Upper lobe of right lung (tissue), 1 donor: ENCODE measurements around the gene SAP30BP. TPM values are rescaled to one million over a fixed set of nuclear protein-coding genes. Genes with fewer than 3 reads are reported as not detected.
A peak's percentile ranks its signal among the peaks of the same experiment; 100 is the strongest.

Source experiments
- ATAC-seq: fragments of 200-7000 bp; cut with Tn5 transposase; one replicate; pipeline ENCODE4 v1.9.1; 2020; ENCODE audit warnings: mild to moderate bottlenecking, moderate library complexity
- DNase-seq: peaks from one replicate; pipeline ENCODE4 v3.0.0-alpha.2; 2020
- H3K27ac ChIP-seq: fragments of 200-600 bp; one replicate; pipeline ENCODE4 v1.8.0; 2022
- H3K27me3 ChIP-seq: fragments of 200-600 bp; one replicate; pipeline ENCODE4 v1.8.0; 2022; ENCODE audit warnings: mild to moderate bottlenecking
- H3K36me3 ChIP-seq: fragments of 200-600 bp; one replicate; pipeline ENCODE4 v1.8.0; 2022
- H3K4me1 ChIP-seq: fragments of 200-600 bp; one replicate; pipeline ENCODE4 v1.8.0; 2022
- H3K4me3 ChIP-seq: fragments of 200-600 bp; one replicate; pipeline ENCODE4 v1.8.0; 2022; ENCODE audit warnings: mild to moderate bottlenecking
- H3K9me3 ChIP-seq: fragments of 200-600 bp; one replicate; pipeline ENCODE4 v1.8.0; 2022
- intact Hi-C: fragments of 100-400 bp; cut with DNase I; formaldehyde crosslinking; loops from one replicate; pipeline ENCODE4 v1.11.0; 2022
- total RNA-seq: library from RNA; stranded (reverse); fragmentation: NEBNext Ultra II Directional; extraction: Animal tissue kit (Norgen Biotek cat#: 25700); gene quantifications from one replicate; pipeline ENCODE4 v1.2.1, GENCODE V29; 2021
- TF ChIP-seq, protein P1 (sequence below): fragments of 200-600 bp; IDR thresholded peaks from one replicate; pipeline ENCODE4 v1.8.0; 2022; ENCODE audit warnings: antibody characterized with exemption
- donor health status: DM: no; HTN: yes; CAD: no; lungs with severe emphysema.

The SAP30BP gene
- total RNA-seq, 1 donor from 2014 or later, result 71.4 TPM

DNA sequence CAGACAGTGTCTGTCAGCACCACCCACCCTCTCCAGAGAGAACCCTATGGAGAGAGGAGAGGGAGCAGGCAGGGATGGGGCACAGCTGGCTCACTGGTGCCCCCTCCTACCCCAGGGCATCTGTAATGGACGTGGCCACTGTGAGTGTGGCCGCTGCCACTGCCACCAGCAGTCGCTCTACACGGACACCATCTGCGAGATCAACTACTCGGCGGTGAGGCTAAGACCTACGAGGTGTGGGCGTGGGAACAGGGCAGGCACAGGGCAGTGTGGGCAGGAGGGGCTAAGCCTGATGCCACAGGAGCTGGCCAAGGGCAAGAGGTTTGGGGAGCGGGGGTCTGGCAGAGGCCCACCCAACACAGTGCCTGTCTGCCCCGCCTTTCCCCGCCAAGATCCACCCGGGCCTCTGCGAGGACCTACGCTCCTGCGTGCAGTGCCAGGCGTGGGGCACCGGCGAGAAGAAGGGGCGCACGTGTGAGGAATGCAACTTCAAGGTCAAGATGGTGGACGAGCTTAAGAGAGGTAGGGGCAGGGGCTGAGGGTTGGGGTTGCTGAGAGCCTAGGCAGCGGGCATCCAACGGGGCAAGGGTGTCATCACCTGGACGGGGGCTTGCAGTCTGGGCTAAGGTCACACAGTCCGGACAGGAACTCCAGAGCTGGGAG lies 69.2 kb downstream of the SAP30BP start:
- DNase-seq (no peak), ATAC-seq (no peak)
- Histone ChIP-seq H3K36me3 (no peaks in the 10 kb centered on the region), H3K27ac (no peak overlapping the region), H3K4me3 (no peak overlapping the region), H3K9me3 (no peaks in the 10 kb centered on the region), H3K4me1 (no peaks in the 10 kb centered on the region), H3K27me3 (no peaks in the 10 kb centered on the region)
- TF ChIP-seq, protein P1, sequence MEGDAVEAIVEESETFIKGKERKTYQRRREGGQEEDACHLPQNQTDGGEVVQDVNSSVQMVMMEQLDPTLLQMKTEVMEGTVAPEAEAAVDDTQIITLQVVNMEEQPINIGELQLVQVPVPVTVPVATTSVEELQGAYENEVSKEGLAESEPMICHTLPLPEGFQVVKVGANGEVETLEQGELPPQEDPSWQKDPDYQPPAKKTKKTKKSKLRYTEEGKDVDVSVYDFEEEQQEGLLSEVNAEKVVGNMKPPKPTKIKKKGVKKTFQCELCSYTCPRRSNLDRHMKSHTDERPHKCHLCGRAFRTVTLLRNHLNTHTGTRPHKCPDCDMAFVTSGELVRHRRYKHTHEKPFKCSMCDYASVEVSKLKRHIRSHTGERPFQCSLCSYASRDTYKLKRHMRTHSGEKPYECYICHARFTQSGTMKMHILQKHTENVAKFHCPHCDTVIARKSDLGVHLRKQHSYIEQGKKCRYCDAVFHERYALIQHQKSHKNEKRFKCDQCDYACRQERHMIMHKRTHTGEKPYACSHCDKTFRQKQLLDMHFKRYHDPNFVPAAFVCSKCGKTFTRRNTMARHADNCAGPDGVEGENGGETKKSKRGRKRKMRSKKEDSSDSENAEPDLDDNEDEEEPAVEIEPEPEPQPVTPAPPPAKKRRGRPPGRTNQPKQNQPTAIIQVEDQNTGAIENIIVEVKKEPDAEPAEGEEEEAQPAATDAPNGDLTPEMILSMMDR, result no peak
- intact Hi-C loops, result no loop called here

DNA sequence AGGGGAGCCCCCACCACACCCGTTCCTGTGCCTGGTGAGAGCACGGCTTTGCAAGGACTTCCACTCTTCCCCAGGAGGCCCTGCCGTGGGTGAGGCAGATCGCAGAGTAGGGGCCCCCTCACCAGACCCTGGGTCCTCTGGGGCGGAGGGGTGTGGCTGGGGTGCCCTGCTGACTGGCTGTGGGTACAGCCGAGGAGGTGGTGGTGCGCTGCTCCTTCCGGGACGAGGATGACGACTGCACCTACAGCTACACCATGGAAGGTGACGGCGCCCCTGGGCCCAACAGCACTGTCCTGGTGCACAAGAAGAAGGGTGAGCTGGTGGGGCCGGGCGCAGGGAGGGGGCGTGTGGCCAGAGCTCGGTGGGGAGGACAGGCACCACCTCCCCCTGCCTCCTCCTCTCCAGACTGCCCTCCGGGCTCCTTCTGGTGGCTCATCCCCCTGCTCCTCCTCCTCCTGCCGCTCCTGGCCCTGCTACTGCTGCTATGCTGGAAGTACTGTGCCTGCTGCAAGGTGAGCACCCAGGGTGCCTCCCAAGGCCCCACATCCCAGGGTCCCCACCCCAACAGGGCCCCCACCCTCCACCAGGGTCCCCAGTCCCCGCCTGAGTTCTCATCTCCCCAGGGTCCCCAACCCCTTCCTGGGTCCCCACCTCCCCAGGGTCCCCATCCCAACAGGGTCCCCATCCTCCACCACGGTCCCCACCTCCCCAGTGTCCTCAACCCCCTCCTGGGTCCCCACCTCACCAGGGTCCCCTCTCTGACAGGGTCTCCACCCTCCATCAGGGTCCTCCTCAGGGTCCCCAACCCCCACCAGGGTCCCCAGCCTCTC lies 70.2 kb downstream of the SAP30BP start:
- intact Hi-C loops, result no loop called here
- Histone ChIP-seq H3K4me1 (no peaks in the 10 kb centered on the region), H3K27me3 (no peaks in the 10 kb centered on the region), H3K9me3 (no peaks in the 10 kb centered on the region), H3K4me3 (no peak overlapping the region), H3K27ac (no peak overlapping the region), H3K36me3 (no peaks in the 10 kb centered on the region)
- DNase-seq (no peak), ATAC-seq (no peak)
- TF ChIP-seq, protein P1, result no peak

DNA sequence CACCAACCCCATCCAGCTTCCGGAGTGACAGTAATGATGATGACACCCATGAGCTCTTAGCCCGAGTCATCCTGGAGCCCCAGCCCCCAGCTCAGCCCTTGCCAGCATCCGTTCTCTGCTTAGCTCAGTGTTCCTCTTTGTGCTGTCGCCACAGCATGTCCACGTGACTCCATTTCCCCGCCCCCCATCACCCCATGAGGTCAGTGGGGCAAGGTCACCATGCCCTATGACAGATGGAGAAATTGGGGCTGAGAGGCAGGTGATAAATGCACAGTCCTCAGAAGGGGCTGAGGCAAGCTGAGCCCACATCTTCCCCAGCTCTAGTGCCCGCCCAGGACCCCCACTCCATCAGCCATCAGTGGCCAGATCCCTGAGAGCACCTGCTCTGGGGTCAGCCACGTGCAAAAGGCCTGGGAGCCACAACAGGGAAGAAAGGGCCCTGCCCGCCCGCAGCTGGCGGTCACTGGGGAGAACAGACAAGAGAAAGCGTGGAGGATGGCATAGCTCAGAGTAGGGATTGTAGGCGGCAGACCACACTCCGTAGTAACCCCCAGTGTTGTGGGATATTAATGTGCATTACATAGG lies 71.2 kb downstream of the SAP30BP start:
- Histone ChIP-seq H3K36me3 (no peaks in the 10 kb centered on the region), H3K27me3 (no peaks in the 10 kb centered on the region), H3K4me3 (no peak overlapping the region), H3K9me3 (no peaks in the 10 kb centered on the region), H3K4me1 (no peaks in the 10 kb centered on the region), H3K27ac (no peak overlapping the region)
- DNase-seq (no peak), ATAC-seq (peak; percentile 76)
- TF ChIP-seq, protein P1, result no peak
- intact Hi-C loops, result no loop called here

DNA sequence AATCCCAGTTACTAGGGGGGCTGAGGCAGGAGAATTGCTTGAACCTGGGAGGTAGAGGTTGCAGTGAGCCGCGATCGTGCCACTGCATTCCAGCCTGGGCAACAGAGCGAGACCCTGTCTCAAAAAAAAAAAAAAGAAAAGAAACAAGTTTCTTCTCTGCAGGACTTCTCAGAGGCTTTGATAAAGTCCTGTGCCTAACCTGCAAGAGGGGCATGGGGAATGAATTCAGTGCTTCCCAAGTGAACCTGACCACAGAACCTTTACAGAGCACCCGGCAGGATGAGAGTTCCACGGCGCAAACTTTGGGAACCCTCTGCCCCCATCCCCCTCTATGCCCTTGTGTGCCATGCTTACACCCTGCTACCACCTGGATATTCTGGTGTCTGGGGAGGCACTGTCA lies 72.0 kb downstream of the SAP30BP start:
- Histone ChIP-seq H3K4me1 (no peaks in the 10 kb centered on the region), H3K27ac (no peak overlapping the region), H3K9me3 (no peaks in the 10 kb centered on the region), H3K27me3 (no peaks in the 10 kb centered on the region), H3K36me3 (no peaks in the 10 kb centered on the region), H3K4me3 (no peak overlapping the region)
- intact Hi-C loops, result no loop called here
- TF ChIP-seq, protein P1, result no peak
- DNase-seq, result no peak
- ATAC-seq, result no peak

DNA sequence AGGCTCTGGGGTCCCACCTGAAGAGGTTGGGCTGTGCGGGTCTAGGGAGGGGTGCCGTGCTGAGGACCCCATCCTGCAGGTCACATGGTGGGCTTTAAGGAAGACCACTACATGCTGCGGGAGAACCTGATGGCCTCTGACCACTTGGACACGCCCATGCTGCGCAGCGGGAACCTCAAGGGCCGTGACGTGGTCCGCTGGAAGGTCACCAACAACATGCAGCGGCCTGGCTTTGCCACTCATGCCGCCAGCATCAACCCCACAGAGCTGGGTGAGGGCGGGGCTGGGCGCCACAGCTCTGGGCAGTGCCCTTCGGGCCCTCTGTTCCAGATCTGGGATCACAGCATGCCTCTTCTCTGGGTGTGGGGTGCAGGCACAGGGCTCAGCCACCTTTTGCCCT lies 72.7 kb downstream of the SAP30BP start:
- H3K4me3 ChIP-seq, result no peak overlapping the region
- H3K27ac ChIP-seq, result no peak overlapping the region
- DNase-seq (no peak), ATAC-seq (no peak)
- H3K4me1 ChIP-seq, result no peaks in the 10 kb centered on the region
- no peaks in the 10 kb centered on the region for H3K36me3 ChIP-seq
- H3K27me3 ChIP-seq, result no peaks in the 10 kb centered on the region
- TF ChIP-seq, protein P1, result no peak
- H3K9me3 ChIP-seq, result no peaks in the 10 kb centered on the region
- intact Hi-C loops, result no loop called here
